Measurements from ENCODE around the gene KLLN.

Gene KLLN

DNA sequence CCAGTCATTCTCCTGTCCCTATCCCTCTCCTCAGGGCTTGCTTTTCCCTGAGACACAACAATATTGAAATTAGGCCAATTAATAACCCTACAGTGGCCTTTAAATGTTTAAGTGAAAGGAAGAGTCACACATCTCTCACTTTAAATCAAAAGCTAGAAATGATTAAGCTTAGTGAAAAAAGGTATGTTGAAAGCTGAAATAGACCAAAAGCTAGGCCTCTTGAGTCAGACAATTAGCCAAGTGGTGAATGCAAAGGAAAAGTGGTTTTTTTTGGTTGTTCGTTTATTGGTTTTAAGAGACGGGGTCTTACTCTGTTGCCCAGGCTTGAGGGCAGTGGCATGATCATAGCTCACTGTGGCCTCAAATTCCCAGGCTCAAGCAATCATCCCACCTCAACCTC lies 35.7 kb downstream of the KLLN start:
- TF ChIP-seq, protein P1, sequence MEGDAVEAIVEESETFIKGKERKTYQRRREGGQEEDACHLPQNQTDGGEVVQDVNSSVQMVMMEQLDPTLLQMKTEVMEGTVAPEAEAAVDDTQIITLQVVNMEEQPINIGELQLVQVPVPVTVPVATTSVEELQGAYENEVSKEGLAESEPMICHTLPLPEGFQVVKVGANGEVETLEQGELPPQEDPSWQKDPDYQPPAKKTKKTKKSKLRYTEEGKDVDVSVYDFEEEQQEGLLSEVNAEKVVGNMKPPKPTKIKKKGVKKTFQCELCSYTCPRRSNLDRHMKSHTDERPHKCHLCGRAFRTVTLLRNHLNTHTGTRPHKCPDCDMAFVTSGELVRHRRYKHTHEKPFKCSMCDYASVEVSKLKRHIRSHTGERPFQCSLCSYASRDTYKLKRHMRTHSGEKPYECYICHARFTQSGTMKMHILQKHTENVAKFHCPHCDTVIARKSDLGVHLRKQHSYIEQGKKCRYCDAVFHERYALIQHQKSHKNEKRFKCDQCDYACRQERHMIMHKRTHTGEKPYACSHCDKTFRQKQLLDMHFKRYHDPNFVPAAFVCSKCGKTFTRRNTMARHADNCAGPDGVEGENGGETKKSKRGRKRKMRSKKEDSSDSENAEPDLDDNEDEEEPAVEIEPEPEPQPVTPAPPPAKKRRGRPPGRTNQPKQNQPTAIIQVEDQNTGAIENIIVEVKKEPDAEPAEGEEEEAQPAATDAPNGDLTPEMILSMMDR (IDR thresholded peaks at IDR 0.05; ENCODE audit: borderline replicate concordance, control extremely low read depth, extremely low read depth, insufficient read depth, missing control alignments) = no peak
- no peak for DNase-seq (ENCODE audit: low spot score)
- in situ Hi-C loops (cut with MboI; ENCODE audit: low sequenced_read_pairs, unreplicated experiment) = no loop called here

DNA sequence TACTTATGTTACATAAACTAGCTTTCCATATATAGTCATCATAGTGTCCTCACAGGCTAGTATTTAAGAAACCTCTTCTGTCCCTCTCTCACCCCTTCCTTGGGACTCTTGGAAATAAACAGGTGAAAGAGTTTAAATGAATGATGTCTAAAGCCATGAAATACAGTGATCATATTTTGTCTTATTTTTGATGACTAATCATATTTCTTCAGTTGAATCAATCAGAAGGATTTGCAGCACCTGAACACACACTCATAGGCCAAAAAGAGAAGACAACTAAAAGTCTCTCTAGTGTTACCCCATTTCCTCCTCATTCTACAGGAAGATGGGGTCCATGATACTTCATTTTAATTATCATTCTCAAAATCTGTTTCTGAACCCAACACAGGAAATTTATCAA lies 36.7 kb downstream of the KLLN start:
- DNase-seq (ENCODE audit: low spot score) = no peak
- TF ChIP-seq, protein P1 (IDR thresholded peaks at IDR 0.05; ENCODE audit: borderline replicate concordance, control extremely low read depth, extremely low read depth, insufficient read depth, missing control alignments) = no peak
- in situ Hi-C loops (cut with MboI; ENCODE audit: low sequenced_read_pairs, unreplicated experiment) = no loop called here

DNA sequence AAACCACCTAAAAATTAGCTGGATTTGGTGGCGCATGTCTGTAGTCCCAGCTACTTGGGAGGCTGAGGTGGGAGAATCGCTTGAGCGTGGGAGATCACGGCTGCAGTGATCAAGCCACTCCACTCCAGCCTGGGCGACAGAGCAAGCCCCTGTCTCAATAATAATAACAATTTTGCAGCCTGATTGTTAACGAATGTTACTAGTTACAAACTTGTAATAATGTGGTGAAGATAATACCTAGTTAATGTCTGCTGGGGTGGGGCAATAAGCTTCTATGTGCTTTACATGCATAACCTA lies 44.1 kb downstream of the KLLN start:
- in situ Hi-C loops (cut with MboI; ENCODE audit: low sequenced_read_pairs, unreplicated experiment) = no loop called here
- TF ChIP-seq, protein P1 (IDR thresholded peaks at IDR 0.05; ENCODE audit: borderline replicate concordance, control extremely low read depth, extremely low read depth, insufficient read depth, missing control alignments) = no peak
- DNase-seq (ENCODE audit: low spot score) = no peak

DNA sequence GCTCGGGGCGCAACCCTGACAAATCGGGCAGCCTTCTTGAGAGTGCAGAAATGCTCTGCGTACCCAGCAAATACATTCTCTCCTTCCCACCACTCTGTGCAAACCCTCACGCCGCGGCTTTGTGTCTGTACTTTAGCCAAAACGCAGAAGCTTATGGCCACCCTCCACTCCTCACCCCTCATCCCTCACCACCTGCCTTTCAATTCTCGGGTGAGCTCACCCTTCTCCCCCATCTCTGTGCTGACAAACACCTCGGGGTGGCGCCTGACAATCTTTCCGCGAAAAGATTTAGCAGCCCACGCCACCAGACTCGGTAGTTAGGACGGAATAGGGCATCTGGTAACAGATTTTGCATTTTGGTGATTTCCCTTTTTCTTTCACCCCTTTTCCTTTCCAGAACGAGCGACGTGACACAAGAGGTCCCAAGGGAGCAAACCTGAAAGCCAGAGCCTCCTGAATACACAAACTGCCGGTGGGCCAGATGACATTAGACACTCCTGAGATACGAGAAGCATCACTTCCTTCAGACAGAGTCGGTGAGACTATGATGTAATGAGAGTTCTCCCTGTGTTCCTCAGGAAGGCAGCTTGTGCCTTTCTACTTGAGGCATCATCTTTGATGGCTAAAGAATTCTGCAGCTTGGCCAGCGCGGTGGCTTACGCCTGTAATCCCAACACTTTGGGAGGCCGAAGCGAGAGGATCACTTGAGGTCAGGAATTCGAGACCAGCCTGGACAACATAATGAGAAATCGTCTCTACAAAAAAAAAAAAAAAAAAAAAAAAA lies 44.6 kb downstream of the KLLN start:
- in situ Hi-C loops (cut with MboI; ENCODE audit: low sequenced_read_pairs, unreplicated experiment) = no loop called here
- DNase-seq (ENCODE audit: low spot score) = peak; percentile 60
- TF ChIP-seq, protein P1 (IDR thresholded peaks at IDR 0.05; ENCODE audit: borderline replicate concordance, control extremely low read depth, extremely low read depth, insufficient read depth, missing control alignments) = peak; percentile 30

DNA sequence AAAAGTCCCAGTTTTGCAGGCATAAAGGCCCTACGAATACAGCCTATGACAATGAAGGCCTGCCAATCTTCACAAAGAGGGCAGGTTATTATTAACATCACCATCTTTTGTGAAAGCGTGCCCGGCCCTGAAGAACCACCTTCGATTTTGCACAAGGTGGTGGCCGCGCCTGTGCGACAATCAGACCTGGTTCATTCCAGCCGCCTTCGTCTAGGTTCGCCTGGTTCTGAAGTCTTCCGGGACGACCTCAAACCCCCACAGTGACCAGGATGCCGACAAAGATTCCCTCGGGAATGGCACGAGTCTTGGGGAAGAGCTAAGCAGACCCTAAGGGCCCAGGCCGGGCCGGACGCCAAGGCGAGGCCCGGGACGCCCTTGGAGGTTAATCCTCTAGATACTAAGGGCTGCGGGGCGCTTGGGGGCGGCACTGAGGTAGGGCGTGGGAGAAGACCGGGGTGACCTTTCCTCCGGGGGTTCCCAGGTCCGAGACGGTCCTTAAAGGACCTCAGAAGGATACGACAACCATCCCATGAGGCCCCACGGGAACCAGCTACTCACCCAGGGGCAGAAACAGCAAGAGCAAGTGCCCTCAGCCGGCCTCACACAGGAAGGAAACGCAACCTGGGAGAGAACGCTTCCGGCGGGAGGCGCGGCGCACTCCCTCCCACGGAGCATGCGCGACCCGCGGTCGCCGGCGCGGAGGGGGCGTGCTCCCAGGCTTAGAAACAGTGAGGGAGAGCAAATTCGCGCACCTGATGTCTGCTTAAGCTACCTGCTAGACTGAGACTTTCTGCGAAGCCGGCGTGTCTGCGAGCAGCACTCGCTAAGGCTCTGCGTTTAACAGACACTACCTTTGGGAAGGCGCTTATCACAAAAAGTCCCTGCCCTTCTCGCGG lies 45.5 kb downstream of the KLLN start, which contains the start of gene ATAD1:
Gene ATAD1, minus strand, starts transcription at position 618 of the 896 bp plus-strand sequence. CDS start 3,627 bp downstream, outside the sequence.
- in situ Hi-C loops (cut with MboI; ENCODE audit: low sequenced_read_pairs, unreplicated experiment) = no loop called here
- TF ChIP-seq, protein P1 (IDR thresholded peaks at IDR 0.05; ENCODE audit: borderline replicate concordance, control extremely low read depth, extremely low read depth, insufficient read depth, missing control alignments) = no peak
- peak; percentile 88 for DNase-seq (ENCODE audit: low spot score)

DNA sequence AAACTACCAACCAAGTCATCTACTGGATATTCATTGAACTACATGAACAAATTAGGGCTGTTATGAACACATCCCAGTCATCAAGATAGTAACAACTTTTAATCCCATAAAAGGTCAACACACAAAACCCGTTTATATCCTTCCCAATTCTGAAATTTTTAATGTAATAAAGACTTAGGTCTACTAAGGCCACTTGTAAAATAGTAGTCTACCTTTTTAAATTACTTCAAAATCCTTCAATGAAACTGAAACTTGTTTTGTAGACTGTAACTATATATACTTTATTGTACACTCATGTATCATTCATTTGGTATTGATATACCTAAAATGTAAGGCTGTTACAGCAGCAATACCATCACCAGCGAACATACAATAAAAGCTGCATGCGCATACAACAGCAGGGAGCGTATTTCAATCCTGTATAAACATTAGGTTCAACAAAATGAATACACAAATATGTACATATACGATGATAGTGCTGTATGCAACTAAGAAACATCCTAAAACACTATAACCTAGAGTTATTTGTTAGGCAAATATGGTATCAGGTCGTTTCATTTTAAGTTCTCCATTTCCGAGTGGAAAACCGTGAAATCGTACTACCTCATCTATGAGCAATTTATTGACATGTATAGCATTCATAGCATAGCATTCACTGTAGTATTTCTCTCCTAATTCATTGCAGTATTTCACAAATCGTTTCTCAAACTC lies 46.3 kb downstream of the KLLN start:
- no peak for DNase-seq (ENCODE audit: low spot score)
- in situ Hi-C loops (cut with MboI; ENCODE audit: low sequenced_read_pairs, unreplicated experiment) = no loop called here
- TF ChIP-seq, protein P1 (IDR thresholded peaks at IDR 0.05; ENCODE audit: borderline replicate concordance, control extremely low read depth, extremely low read depth, insufficient read depth, missing control alignments) = no peak

All from GM13976 (cell line).